ENCODE data around the gene ASPG. TPM values are rescaled to one million over a fixed set of nuclear protein-coding genes. Genes with fewer than 3 reads are reported as not detected.
A peak's percentile ranks its signal among the peaks of the same experiment; 100 is the strongest.

The ASPG gene
- total RNA-seq, 1 experiment from 2014 or later: not detected

GRCh38 chr14:104149617-104150135 is 64.2 kb downstream of the ASPG start:
- H3K9me3 ChIP-seq (ENCODE audit: control insufficient read depth, insufficient read depth, low read depth, low read length): no peaks in the 10 kb centered on the region
- peaks cover 5% of the 10 kb centered on the region for H3K4me1 ChIP-seq (ENCODE audit: control insufficient read depth, insufficient read depth, low read length)
- BruUV-seq (replicated peaks): no TSS peak
- no peak overlapping the region for H3K27ac ChIP-seq (ENCODE audit: low read length)
- no peaks in the 10 kb centered on the region for H3K27me3 ChIP-seq (ENCODE audit: control insufficient read depth, insufficient read depth, low read length)
- intact Hi-C loops (cut with micrococcal nuclease; ENCODE audit: unreplicated experiment) (no loop called here), in situ Hi-C loops (cut with HindIII; ENCODE audit: low pct_unique_long_range_greater_than_20kb, low sequenced_read_pairs) (no loop called here)
- DNase-seq (ENCODE audit: low read depth, low spot score) (no peak), ATAC-seq (peak; percentile 74)
- ChIA-PET CTCF (no interaction called here), POLR2A (no interaction called here)
- H3K36me3 ChIP-seq (ENCODE audit: control insufficient read depth, insufficient read depth, low read length): no peaks in the 10 kb centered on the region
- TF ChIP-seq TCF7L2 (IDR thresholded peaks at IDR 0.05; ENCODE audit: low read depth, low read length) (no peak), REST (IDR thresholded peaks at IDR 0.05; ENCODE audit: insufficient read depth in 1 of 2, low read depth in 2 of 2, low read length in 1 of 2) (no peak), POLR2AphosphoS5 (IDR thresholded peaks at IDR 0.05; ENCODE audit: low read depth, low read length) (no peak), CTCF (IDR thresholded peaks at IDR 0.05) (no peak), SIN3A (IDR thresholded peaks at IDR 0.05; ENCODE audit: borderline replicate concordance, insufficient read depth, low read depth, low read length) (no peak)
- H3K4me3 ChIP-seq (ENCODE audit: low read depth in 2 of 2, low read length in 2 of 2): no peak overlapping the region

GRCh38 chr14:104150136-104151025 is 64.9 kb downstream of the ASPG start:
- BruUV-seq (replicated peaks): no TSS peak
- TF ChIP-seq TCF7L2 (IDR thresholded peaks at IDR 0.05; ENCODE audit: low read depth, low read length) (no peak), SIN3A (IDR thresholded peaks at IDR 0.05; ENCODE audit: borderline replicate concordance, insufficient read depth, low read depth, low read length) (no peak), CTCF (IDR thresholded peaks at IDR 0.05) (no peak; the same call in 1 of the 2 replicates), REST (IDR thresholded peaks at IDR 0.05; ENCODE audit: insufficient read depth in 1 of 2, low read depth in 2 of 2, low read length in 1 of 2) (no peak), POLR2AphosphoS5 (IDR thresholded peaks at IDR 0.05; ENCODE audit: low read depth, low read length) (no peak)
- peaks cover 5% of the 10 kb centered on the region for H3K4me1 ChIP-seq (ENCODE audit: control insufficient read depth, insufficient read depth, low read length)
- CTCF ChIA-PET: no interaction called here
- H3K36me3 ChIP-seq (ENCODE audit: control insufficient read depth, insufficient read depth, low read length): no peaks in the 10 kb centered on the region
- no peaks in the 10 kb centered on the region for H3K27me3 ChIP-seq (ENCODE audit: control insufficient read depth, insufficient read depth, low read length)
- intact Hi-C loops (cut with micrococcal nuclease; ENCODE audit: unreplicated experiment): no loop called here
- DNase-seq (ENCODE audit: low read depth, low spot score) (no peak), ATAC-seq (no peak; the same call in 1 of the 2 replicates)
- H3K4me3 ChIP-seq (ENCODE audit: low read depth in 2 of 2, low read length in 2 of 2): no peak overlapping the region
- no peak overlapping the region for H3K27ac ChIP-seq (ENCODE audit: low read length)
- H3K9me3 ChIP-seq (ENCODE audit: control insufficient read depth, insufficient read depth, low read depth, low read length): no peaks in the 10 kb centered on the region
- in situ Hi-C loops (cut with HindIII; ENCODE audit: low pct_unique_long_range_greater_than_20kb, low sequenced_read_pairs): no loop called here
- POLR2A ChIA-PET: no interaction called here

All from Panc1 (cell line).